ENCODE results near the gene DMD.
"Not testable (repeated sequence)": the region's sequence is repeated elsewhere in the genome, so short reads cannot be mapped to it uniquely, and the experiment has no call there.

The DMD gene

DNA sequence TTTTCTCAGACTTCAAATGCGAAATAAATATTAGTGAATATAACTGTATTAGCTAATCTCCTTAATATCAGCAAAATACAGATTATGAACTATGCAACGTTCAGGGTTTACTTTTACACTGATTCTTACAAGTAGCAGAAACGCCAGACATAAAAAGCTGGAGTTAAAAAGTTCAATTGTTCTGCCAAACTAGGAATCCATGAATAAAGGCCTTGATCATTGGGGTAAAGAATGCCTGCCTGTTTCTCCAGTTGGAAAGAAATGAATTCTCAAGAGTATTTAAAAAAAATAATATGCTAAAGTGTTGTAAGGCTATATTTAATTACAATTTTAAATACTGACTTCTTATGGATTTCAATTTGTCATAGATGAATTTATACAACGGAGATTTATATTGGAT, 612.2 kb downstream of the DMD start:
- DNase-seq (ENCODE audit: low spot score) = no peak

DNA sequence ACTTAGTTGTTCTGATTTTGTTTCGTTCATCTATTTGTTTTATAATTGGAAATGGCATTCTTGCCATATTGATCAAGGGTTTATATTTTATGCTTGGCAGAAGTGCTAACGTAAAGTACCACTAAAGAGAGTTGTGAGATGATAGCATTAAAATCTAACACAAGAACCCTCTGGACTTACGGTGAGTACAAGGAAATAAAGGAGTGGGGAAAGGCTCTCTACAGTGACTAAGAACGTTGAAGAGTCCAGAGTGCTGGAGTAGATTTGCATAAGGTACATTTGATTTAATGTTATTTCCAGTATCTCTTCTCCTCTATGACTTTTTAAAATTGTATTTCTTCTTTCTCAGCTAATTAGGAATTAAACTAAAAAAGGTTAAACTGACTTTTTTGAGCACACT, 612.6 kb downstream of the DMD start:
- DNase-seq (ENCODE audit: low spot score) = no peak

DNA sequence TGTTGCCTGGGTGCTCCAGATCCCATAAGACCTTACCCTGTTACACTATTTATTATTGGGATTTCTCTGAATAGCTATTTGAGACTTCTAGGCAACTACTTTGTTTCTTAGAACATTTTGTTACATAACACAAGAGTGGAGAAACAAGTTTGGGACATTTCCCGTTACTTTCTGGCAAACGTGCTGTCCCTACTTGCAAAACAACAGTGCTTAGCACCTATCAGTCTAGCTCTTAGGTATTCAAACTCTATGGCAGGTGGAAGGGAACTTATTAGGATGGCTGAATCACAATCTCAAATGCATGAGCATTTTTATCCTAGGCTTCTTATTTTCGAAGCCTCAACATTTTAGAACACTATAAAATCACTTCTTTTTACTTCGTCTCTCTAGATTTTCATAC, 613.6 kb downstream of the DMD start:
- no peak for DNase-seq (ENCODE audit: low spot score)

DNA sequence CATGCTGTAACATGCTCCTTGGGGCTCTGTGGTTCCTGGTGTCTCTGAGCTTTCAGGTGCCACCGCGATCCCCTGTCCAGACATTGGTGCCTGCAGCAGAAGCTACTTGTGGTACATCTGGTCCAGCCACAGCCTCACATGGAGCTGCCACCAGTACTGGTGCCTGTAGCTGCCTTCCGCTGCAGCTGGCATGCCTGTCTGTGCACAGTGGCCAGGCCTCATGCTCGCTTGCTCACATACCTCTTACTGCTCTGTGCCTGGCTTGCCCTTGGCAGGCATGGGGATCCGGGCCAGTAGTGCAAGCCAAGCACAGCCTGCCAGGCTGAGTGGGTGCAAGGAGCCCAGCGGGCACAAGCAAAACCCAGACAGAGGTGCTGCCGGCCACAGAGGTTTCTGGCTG, 618.6 kb downstream of the DMD start:
- DNase-seq (ENCODE audit: low spot score) = no peak

DNA sequence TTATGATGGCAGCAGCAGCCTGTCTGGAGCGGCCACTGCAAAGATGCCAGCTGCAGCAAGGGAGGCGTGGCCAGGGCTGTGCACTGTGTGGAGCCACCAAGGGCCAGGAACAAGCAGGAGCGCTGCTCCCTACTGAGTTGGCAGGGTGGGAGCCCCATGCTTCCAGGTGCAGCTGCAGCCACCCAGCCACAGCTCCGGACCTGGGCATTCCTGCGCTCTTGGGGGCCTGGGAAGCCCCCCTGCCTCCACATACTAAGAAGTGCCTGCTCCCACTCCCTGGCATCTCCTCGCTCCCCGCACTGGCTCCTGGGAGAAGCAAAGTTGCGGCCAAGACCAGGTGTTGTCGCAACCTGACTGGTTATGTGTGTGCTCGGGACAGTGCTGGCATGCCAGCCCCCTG, 619.8 kb downstream of the DMD start:
- DNase-seq (ENCODE audit: low spot score) = no peak

DNA sequence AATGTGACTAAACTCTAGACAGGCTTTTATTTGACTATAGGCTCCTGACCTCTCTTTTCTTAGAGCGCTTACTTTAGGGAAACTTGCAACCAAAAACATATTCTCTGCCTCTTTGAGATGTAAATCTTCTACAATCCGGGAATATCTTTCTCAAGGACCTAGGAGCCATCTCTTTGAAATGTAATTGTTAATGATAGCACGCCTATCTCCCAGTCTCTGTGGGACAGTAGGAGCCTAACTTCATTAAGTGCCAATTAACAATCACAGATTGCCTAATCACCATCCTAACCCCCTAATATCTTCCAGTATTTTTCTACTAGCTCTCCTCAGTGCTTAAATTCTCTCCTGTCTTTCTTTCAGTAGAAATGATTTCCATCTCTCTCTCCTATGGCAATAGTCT, 628.6 kb downstream of the DMD start:
- DNase-seq (ENCODE audit: low spot score) = no peak

DNA sequence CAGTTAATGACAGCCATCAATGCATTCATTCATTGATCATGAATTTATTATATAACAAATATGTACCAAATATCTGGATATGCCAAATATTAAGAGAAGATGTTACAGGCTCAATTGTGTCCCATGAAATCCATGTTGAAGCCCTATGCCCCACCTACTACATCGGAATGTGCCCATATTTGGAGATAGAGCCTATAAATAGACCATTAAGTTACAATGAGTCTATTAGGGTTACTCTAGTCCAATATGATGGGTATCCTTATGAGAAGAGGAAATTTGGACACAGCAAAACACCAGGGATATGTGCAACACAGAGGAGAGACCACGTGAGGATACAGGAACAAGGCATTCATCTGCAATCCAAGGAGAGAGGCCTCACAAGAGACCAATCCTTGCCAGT, 634.5 kb downstream of the DMD start:
- no peak for DNase-seq (ENCODE audit: low spot score)

DNA sequence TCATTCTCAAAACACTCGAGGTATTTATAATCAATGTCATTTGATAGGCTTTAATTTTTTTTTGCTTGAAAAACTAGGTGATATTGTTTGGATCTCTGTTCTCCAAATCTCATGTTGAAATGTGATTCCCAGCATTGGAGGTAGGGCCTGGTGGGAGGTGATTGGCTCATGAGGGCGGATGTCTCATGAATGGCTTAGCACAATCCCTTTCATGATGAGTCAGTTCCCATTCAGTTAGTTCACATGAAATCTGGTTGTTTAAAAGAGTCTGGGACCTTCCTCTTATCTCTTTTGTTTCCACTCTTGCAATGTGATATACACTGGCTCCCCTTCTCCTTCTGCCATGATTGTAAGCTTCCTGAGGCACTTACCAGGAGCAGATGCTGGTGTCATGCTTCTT, 638.7 kb downstream of the DMD start:
- DNase-seq (ENCODE audit: low spot score) = no peak

DNA sequence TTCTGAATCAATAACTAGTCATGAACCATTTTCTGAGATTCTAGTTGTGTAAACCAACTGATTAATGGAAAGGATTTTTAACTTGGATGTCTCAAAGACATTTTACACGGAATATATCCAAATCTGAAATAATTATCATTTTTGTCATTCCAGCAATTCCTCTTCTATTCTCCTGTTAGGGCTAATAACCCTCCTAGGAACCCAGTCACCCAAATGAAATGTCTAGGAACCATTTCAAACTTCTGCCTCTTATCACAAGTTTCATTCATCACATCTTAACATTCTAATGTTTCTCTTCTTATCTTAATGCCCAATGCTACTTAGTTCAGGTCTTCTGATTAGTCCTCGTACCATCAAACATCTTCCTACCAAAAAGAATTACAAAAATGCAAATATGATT, 639.8 kb downstream of the DMD start:
- no peak for DNase-seq (ENCODE audit: low spot score)

DNA sequence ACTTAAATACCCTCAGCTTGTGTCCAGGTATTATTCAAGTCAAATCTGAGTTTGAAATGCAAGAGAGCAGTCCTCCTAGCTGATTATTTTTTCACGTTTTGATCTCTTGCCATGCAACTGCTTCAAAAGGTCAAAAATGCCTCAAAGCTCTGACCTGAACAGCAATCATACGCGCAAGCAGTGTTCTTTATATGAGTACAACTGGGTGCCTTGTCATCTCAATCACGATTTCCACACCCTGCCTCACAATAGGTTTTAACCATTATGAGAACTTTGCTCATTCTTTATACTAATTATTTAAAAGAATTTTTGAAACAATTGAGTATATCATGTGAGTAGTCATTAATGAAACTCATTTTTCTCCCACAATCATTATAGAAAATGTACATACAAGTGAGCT, 649.1 kb downstream of the DMD start:
- DNase-seq (ENCODE audit: low spot score) = no peak

DNA sequence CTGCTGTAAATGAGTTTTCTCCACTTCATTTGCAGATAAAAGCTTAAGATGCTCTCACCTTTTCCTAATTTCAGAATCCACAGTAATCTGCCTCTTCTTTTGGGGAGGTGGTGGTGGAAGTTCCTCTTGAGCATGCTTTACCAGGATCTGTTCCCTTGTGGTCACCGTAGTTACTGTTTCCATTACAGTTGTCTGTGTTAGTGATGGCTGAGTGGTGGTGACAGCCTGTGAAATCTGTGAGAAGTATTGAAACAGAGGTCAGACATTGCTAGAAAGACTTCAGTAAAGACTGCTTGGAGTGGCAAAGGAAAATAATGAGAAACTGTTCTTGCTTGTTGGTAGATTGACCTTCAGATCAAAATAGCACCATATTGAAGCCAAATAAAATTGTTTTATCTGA, 666.2 kb downstream of the DMD start:
- DNase-seq (ENCODE audit: low spot score) = no peak

DNA sequence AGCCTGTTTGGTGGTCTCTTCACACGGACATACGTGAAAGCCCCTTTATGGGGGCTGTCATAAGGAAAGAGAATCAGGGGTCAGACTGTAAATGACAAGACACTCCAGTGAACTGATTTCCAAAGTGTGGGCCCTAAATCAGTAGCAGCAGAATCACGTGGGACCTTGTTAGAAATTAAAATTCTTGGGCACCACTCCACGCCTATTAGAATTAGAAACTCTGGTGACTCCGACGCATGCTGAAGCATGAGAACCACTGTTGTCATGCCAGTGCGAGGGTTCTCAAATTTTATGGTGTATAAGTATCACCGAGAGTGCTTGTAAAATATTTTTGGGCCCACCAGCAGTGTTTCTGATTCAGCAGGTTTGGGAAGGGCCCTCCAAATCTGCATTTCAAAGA, 672.8 kb downstream of the DMD start:
- no peak for DNase-seq (ENCODE audit: low spot score)

DNA sequence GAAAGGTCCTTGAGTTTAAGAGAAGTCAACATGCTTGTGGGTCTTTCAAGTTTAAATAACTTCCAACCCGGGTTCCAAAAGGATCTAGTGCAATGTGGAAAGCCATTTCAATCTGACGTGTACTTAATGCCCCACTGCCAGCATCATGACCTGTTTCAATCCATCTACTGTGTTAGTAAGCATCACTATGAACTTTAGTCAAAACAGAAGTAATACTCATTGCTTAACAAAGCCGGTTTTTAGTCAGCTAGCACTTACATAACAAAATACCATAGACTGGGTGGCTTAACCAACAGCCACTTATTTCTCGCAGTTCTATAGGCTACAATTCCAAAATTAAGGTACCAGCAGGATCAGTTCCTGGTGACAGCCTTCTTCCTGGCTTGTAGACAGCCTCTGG, 677.5 kb downstream of the DMD start:
- no peak for DNase-seq (ENCODE audit: low spot score)

DNA sequence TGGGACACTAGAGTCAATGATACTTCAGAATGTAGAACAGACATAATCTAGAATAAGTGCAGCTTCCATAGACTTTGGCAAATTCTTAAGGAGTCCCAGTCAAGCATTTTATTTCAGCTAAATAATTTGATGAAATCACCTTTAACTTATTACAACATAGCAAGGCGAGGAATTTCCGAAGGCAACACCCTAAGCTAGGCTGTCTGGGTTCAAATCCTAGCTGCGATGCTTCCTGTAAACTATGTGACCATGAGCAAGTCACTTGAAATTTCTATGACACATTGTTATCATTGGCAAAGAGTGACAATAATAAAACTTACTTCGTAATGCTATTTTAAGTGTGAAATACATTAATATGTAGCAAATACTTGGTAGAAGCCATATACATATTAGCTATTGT, 679.1 kb downstream of the DMD start:
- no peak for DNase-seq (ENCODE audit: low spot score)

DNA sequence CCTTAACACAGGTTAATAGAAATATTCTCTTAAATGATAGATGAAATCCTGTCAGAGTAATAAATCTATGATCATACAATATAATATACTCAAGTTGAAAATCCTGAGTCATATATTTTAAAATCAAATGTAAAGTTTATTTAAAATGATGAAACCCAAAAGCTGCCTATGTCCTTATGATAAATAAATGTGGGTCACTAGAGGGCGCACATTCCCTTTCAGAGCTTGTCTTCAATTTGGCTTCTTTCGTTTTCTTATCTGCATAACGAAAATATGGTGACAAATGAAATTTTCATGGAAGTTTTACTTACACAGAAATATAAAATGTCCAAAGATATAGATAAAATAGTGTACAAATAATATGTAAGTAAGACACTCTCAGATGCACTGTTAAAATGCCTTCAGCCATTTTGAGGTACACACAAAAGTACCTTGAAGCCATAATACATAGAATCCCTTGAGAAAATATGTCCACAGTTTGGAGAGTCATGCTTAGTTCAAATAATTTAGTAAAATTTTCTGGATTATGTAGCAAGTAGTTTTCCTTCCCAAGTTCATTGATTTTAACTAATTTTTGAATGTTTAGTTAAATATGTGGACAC, 680.4 kb downstream of the DMD start:
- no peak for DNase-seq (ENCODE audit: low spot score)

DNA sequence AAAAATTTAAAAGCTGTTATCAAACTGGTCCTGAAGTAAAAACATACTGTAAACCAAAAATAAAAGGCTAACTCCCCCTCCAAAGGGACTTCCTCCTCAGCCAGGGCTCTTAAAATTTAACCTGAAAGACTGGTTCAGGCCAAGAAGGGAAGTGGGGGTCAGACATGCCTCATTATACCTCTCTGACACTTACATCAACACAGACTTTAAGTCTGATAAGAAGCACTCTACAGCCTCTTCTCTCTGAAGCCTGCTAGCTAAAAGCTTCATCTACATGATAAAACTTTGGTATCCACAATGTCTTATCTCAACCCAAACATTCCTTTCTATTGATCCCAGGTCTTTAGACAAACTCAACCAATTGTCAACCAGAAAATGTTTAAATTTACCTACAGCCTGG, 682.9 kb downstream of the DMD start:
- DNase-seq (ENCODE audit: low spot score) = not testable (repeated sequence)

DNA sequence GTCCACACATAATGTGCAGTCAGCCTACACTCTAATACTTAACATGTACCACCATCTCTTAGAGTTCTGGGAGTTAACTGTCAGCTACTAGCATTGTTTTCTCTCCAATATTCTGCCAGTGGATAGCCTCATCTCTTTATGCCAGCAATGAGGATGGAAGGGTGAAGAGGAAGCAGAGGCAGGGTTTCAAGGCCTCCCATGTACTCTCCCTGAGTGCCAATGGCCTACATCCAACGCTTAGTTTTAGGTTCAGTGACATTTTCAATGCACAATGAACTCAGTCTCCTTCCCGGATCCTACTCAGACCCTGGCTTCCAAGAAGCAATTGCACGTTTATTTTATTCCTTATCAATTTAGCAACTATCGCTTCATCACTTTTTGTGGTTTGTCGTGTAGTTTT, 686.1 kb downstream of the DMD start:
- no peak for DNase-seq (ENCODE audit: low spot score)

DNA sequence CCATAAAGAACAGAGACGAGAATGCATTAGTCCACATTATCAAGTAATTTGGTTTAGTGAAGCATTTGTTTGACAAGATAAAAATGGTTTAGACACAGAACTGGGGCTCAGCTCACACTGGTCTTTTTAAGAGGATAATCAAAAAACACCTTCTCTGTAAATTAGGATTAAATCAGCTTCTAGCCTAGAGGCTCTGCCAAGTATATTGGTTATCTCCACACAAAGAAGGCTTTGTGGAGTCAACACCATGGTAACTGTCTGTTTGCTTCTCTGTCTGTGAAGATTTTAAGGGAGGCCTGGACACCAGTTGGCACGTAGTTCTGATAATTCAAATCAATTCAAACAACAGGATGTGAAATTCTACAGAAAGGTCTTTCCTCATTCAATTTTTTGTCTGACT, 687.0 kb downstream of the DMD start:
- peak; percentile 48 for DNase-seq (ENCODE audit: low spot score)

DNA sequence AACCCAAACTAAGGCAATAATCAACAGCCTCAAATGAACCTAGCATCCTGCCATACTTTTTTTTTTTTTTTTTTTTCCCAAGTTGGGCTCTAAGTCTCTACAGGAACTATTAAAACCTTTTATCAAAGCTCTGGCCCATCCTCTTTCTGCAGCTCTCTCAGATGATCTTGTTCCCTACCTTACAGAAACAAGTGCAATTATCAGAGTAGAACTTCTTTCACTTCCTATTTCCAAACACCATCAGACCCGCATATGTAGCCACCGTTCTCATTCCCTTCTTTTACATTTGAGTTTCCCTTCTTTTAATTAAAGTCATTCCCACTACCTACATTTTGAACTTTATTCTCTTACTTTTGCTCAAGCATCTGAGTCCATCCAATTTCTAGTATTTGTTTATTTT, 690.6 kb downstream of the DMD start:
- no peak for DNase-seq (ENCODE audit: low spot score)

DNA sequence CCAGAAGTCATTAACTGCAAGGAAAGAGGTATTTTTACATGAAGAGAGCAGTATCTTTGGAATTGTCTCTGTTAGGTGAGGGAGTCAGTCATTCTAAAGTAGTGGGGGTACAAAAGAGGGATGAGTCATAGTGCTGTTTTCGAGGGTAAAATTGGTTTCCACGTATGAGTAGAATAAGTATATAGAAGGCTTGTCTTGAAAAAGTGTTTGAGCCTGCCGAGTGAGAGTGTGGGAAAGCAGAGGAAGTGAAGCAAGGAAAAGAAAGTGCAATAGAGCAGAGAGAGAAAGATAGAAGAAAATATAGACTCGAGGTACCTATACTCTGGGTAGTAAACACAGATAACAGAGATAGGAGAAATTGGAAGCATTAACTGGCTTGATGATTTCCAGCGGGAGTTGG, 696.4 kb downstream of the DMD start:
- DNase-seq (ENCODE audit: low spot score) = no peak

DNA sequence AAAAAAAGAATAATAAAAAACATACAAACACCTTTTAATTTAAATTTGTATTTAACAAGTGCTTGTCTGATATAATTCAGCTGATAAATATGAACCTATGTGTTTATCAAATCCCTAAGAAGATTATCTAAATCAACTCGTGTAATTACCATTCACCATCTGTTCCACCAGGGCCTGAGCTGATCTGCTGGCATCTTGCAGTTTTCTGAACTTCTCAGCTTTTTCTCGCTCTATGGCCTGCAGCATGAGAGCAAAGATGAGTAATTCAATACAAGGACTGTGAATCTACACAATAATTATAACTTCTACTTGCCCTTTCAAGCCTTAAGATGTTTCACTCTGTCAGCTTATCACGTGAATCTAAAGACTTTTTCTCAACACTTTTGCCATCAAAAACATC, 709.7 kb downstream of the DMD start:
- peak; percentile 50 for DNase-seq (ENCODE audit: low spot score)

DNA sequence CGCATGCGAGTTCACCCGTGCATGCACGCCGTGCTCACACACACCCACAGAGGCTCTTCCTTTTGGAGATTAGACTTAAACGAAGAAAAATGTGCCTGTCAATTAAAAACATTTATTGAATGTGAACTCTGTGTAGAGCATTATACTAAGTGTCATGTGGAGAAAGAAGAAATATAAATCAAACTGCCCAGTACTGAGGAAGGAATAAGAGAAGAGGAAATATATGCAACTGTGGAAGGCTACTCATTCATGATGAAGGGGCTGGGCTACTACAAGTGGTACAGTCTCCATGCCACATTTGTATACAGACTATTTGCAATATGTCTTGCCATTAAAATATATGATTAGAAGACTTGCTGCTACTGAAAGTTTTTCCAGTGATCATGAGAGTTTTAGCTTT, 714.7 kb downstream of the DMD start:
- no peak for DNase-seq (ENCODE audit: low spot score)

DNA sequence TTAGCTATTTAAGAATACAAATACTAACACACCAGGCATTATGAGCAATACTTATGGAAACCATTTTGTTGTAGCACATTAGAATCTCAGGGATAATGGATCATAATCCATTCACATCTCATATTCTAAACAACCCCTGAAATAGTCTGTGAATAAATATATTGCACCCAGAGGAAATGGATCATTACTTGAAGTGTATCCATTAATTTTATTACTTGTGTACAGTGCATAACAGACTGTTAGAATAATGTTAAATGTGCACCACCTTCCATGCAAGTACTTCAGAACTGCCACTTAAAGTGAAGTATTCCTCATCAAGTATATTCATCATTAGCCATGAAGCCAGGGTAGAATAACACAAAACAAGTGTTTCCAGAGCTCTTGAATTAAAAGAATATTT, 715.5 kb downstream of the DMD start:
- no peak for DNase-seq (ENCODE audit: low spot score)

DNA sequence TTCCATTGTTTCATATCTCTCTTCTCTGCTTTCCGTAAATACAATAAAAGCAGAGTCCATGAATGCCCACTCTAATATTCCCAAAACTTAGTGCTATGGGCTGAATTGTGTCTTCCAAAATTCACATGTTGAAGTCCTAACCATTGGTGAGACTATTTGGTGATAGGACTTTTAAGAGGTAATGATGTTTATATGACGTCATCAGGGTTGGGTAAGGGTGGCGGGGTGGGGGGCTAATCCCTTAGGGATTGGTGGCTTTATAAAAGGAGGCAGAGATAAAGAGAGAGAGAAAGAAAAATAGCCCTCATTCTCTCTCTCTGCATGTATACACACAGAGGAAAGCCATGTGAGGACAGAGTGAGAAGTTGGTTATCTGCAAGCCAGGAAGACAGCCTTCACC, 722.2 kb downstream of the DMD start:
- DNase-seq (ENCODE audit: low spot score) = no peak

DNA sequence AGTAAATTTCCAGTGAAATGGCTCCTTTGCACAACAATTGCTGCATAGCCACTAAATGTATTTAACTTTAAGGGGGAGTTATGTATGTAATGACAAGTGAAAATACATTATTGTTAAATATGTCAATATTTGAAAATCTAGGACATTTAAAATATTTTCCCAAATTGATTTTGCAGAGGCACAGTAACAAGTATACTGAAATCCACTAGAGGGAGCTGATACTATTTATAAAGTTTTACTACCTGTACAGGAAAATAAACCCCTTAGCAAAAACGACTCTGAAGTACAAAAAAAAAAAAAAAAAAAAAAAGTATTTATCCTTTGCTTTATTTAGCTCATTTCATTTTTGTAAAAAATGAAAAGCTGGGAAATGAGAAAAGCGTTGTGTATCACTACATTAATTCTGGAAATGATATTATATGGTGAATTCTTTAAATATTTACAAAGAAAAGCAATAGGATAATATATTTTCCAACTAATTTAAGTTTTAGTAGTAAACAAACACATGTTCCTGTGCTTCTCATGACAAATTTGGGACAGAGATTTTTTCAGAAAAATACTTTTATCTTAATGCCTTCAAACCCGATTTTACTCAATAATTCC, 727.7 kb downstream of the DMD start:
- DNase-seq (ENCODE audit: low spot score) = no peak
